GM23338 (cell line): Measurements from ENCODE around the gene NAPA. TPM values are rescaled to one million over a fixed set of nuclear protein-coding genes. Genes with fewer than 3 reads are reported as not detected.

Experiments
- ATAC-seq: fragments of 200-7000 bp; cut with Tn5 transposase; 3 replicates; pipeline ENCODE4 v1.9.1; 2020
- DNase-seq: peaks from one replicate; pipeline ENCODE4 v3.0.0-alpha.2; 2015; ENCODE audit warnings: low spot score
- H2AFZ ChIP-seq: fragments of 200-600 bp; sonication (generic); 2 replicates; pipeline ENCODE4 v1.8.0; 2016; ENCODE audit warnings: antibody characterized with exemption, mild to moderate bottlenecking, moderate library complexity
- H3F3A ChIP-seq: fragments of 200-600 bp; sonication (generic); replicated peaks from 2 replicates; pipeline ENCODE4 v1.8.0; 2017; ENCODE audit warnings: antibody characterized with exemption, mixed run types, low read depth
- H3K27ac ChIP-seq: fragments of 200-600 bp; sonication (generic); 2 replicates; pipeline ENCODE4 v1.6.1; 2016; ENCODE audit warnings: low read depth
- H3K27me3 ChIP-seq: fragments of 200-600 bp; sonication (generic); 2 replicates; pipeline ENCODE4 v1.8.0; 2016; ENCODE audit warnings: mild to moderate bottlenecking, mixed run types, moderate library complexity; ENCODE audit not compliant: insufficient read depth
- H3K36me3 ChIP-seq: fragments of 200-600 bp; sonication (generic); 2 replicates; pipeline ENCODE4 v1.8.0; 2016; ENCODE audit warnings: mild to moderate bottlenecking; ENCODE audit not compliant: insufficient read depth
- H3K4me1 ChIP-seq: fragments of 200-600 bp; sonication (generic); 2 replicates; pipeline ENCODE4 v1.8.0; 2016; ENCODE audit warnings: mild to moderate bottlenecking, moderate library complexity; ENCODE audit not compliant: insufficient read depth
- H3K4me2 ChIP-seq: fragments of 200-600 bp; sonication (generic); 2 replicates; pipeline ENCODE4 v1.7.1; 2017; ENCODE audit warnings: mixed run types
- H3K4me3 ChIP-seq: fragments of 200-600 bp; sonication (generic); 2 replicates; pipeline ENCODE4 v1.6.1; 2016; ENCODE audit warnings: mixed run types
- H3K79me2 ChIP-seq: fragments of 200-600 bp; sonication (generic); replicated peaks from 2 replicates; pipeline ENCODE4 v1.8.0; 2017; ENCODE audit warnings: mild to moderate bottlenecking; ENCODE audit not compliant: insufficient read depth
- H3K9me2 ChIP-seq: fragments of 200-600 bp; sonication (generic); 2 replicates; pipeline ENCODE4 v1.8.0; 2017; ENCODE audit not compliant: insufficient read depth
- H4K20me1 ChIP-seq: fragments of 200-600 bp; sonication (generic); replicated peaks from 2 replicates; pipeline ENCODE4 v1.8.0; 2017; ENCODE audit warnings: mild to moderate bottlenecking; ENCODE audit not compliant: insufficient read depth
- H3K27ac Mint-ChIP-seq: 2 replicates; pipeline ENCODE4 v1.8.0; 2020; ENCODE audit warnings: inconsistent platforms, mild to moderate bottlenecking, moderate library complexity, mixed read lengths
- H3K27me3 Mint-ChIP-seq: 3 replicates; pipeline ENCODE4 v1.8.0; 2022; ENCODE audit warnings: low read depth, mild to moderate bottlenecking, moderate library complexity, mixed read lengths, inconsistent platforms; ENCODE audit not compliant: insufficient read depth, poor library complexity
- H3K36me3 Mint-ChIP-seq: 3 replicates; pipeline ENCODE4 v1.8.0; 2021; ENCODE audit warnings: low read depth, mild to moderate bottlenecking, inconsistent platforms, moderate library complexity, mixed read lengths
- H3K4me1 Mint-ChIP-seq: 3 replicates; pipeline ENCODE4 v1.8.0; 2020; ENCODE audit warnings: mild to moderate bottlenecking, inconsistent platforms, mixed read lengths
- H3K4me3 Mint-ChIP-seq: 3 replicates; pipeline ENCODE4 v1.8.0; 2021; ENCODE audit warnings: moderate library complexity, mild to moderate bottlenecking, inconsistent platforms, mixed read lengths
- H3K9me3 Mint-ChIP-seq: 3 replicates; pipeline ENCODE4 v1.8.0; 2020; ENCODE audit warnings: moderate library complexity, mild to moderate bottlenecking, inconsistent platforms, mixed read lengths
- CREB1 ChIP-seq: fragments of 250-450 bp; sonication (Bioruptor Pico); IDR thresholded peaks from 2 replicates; pipeline ENCODE4 v1.5.0; 2020; ENCODE audit warnings: low read depth, mild to moderate bottlenecking, moderate library complexity
- EZH2 ChIP-seq: fragments of 200-600 bp; sonication (generic); IDR thresholded peaks from one replicate; pipeline ENCODE4 v1.8.0; 2017; ENCODE audit warnings: antibody characterized with exemption, mild to moderate bottlenecking, low read depth; ENCODE audit not compliant: unreplicated experiment
- EZH2phosphoT487 ChIP-seq: fragments of 200-600 bp; sonication (generic); IDR thresholded peaks from one replicate; pipeline ENCODE4 v1.8.1; 2018; ENCODE audit warnings: antibody characterized with exemption; ENCODE audit not compliant: unreplicated experiment
- NANOG ChIP-seq: IDR thresholded peaks from 2 replicates; pipeline ENCODE4 v1.6.1; 2016; ENCODE audit warnings: antibody characterized with exemption, borderline replicate concordance
- STAT1 ChIP-seq: IDR thresholded peaks from one replicate; pipeline ENCODE4 v1.6.1; 2016; ENCODE audit warnings: antibody characterized with exemption; ENCODE audit not compliant: unreplicated experiment
- ZNF114 ChIP-seq: fragments of 250-450 bp; sonication (Bioruptor Pico); IDR thresholded peaks from 2 replicates; pipeline ENCODE4 v1.5.0; 2020; ENCODE audit warnings: mild to moderate bottlenecking, moderate library complexity
- polyA plus RNA-seq: library from polyadenylated mRNA; unstranded; fragments of >200 nt; fragmentation: Nextera tagmentation; extraction: Ambion mirVana; gene quantifications from 2 replicates; pipeline ENCODE4 v1.2.1, GENCODE V29; 2016
- total RNA-seq: library from RNA; depleted of rRNA; stranded (reverse); fragments of >200 nt; shearing (Covaris generic); gene quantifications from 2 replicates; pipeline ENCODE4 v1.2.3, GENCODE V29; 2014
- TF ChIP-seq, protein P1 (sequence below): IDR thresholded peaks from 2 replicates; pipeline ENCODE4 v1.6.1; 2016; ENCODE audit warnings: antibody characterized with exemption
- TF ChIP-seq, protein P2 (sequence below): IDR thresholded peaks from one replicate; pipeline ENCODE4 v1.6.1; 2018; ENCODE audit warnings: antibody characterized with exemption; ENCODE audit not compliant: unreplicated experiment
- TF ChIP-seq, protein P3 (sequence below): fragments of 250-450 bp; sonication (Bioruptor Pico); IDR thresholded peaks from 2 replicates; pipeline ENCODE4 v1.5.0; 2020; ENCODE audit warnings: mild to moderate bottlenecking, moderate library complexity
- TF ChIP-seq, protein P4 (sequence below), 2 experiments: fragments of 200-600 bp in 1 of 2; sonication (generic) in 1 of 2; conservative IDR thresholded peaks; 2 replicates each; pipeline versions ENCODE4 v1.5.1 to v1.6.1; 2016 to 2017; ENCODE audit warnings: antibody characterized with exemption in 2 of 2, low read depth in 2 of 2, mild to moderate bottlenecking in 2 of 2, moderate library complexity in 1 of 2

The NAPA gene
- total and polyA plus RNA-seq, 2 experiments from 2014 or later = 52.0 to 72.1 TPM

DNA sequence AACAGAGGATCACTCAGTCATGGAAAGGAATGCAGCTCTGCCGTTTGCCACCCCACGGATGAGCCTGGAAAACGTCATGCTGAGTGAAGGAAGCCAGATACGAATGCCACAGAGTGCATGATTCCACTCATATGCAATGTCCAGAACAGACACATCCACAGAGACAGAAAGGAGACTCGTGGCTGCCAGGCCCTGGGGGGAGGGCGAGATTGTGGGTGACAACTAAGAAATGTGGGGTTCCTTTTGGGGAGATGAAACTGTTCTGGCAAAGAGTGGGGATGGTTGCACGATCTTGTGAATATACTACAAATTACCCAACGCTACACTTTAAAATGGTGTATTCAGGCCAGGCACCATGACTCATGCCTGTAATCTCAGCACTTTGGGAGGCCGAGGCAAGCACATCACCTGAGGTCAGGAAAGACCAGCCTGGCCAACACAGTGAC, 27.2 kb upstream of the NAPA start (continued):
- TF ChIP-seq, protein P1, sequence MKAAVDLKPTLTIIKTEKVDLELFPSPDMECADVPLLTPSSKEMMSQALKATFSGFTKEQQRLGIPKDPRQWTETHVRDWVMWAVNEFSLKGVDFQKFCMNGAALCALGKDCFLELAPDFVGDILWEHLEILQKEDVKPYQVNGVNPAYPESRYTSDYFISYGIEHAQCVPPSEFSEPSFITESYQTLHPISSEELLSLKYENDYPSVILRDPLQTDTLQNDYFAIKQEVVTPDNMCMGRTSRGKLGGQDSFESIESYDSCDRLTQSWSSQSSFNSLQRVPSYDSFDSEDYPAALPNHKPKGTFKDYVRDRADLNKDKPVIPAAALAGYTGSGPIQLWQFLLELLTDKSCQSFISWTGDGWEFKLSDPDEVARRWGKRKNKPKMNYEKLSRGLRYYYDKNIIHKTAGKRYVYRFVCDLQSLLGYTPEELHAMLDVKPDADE = no peak

DNA sequence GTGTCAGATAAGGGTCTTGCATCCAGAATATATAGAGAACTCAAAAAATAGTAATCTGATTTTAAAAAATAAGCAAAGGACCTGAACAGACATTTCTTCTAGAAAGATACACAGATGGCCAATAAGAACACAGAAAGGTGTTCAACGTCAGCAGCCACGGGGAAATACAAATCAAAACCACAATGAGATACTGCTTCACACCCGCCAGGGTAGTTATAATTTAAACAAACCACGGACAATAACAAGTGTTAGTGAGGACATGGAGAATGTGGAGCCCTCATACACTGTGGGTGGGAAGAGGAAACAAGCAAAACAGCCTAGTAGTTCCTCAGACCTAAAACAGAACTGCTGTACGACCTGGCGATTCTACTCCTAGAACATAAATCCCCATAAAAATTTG, 26.7 kb upstream of the NAPA start:
- TF ChIP-seq ZNF114 (no peak), NANOG (no peak), CREB1 (CRISPR knock-in tag) (no peak), EZH2 (no peak), EZH2phosphoT487 (no peak), STAT1 (no peak)
- TF ChIP-seq, protein P2, sequence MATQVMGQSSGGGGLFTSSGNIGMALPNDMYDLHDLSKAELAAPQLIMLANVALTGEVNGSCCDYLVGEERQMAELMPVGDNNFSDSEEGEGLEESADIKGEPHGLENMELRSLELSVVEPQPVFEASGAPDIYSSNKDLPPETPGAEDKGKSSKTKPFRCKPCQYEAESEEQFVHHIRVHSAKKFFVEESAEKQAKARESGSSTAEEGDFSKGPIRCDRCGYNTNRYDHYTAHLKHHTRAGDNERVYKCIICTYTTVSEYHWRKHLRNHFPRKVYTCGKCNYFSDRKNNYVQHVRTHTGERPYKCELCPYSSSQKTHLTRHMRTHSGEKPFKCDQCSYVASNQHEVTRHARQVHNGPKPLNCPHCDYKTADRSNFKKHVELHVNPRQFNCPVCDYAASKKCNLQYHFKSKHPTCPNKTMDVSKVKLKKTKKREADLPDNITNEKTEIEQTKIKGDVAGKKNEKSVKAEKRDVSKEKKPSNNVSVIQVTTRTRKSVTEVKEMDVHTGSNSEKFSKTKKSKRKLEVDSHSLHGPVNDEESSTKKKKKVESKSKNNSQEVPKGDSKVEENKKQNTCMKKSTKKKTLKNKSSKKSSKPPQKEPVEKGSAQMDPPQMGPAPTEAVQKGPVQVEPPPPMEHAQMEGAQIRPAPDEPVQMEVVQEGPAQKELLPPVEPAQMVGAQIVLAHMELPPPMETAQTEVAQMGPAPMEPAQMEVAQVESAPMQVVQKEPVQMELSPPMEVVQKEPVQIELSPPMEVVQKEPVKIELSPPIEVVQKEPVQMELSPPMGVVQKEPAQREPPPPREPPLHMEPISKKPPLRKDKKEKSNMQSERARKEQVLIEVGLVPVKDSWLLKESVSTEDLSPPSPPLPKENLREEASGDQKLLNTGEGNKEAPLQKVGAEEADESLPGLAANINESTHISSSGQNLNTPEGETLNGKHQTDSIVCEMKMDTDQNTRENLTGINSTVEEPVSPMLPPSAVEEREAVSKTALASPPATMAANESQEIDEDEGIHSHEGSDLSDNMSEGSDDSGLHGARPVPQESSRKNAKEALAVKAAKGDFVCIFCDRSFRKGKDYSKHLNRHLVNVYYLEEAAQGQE = no peak
- TF ChIP-seq, protein P3, sequence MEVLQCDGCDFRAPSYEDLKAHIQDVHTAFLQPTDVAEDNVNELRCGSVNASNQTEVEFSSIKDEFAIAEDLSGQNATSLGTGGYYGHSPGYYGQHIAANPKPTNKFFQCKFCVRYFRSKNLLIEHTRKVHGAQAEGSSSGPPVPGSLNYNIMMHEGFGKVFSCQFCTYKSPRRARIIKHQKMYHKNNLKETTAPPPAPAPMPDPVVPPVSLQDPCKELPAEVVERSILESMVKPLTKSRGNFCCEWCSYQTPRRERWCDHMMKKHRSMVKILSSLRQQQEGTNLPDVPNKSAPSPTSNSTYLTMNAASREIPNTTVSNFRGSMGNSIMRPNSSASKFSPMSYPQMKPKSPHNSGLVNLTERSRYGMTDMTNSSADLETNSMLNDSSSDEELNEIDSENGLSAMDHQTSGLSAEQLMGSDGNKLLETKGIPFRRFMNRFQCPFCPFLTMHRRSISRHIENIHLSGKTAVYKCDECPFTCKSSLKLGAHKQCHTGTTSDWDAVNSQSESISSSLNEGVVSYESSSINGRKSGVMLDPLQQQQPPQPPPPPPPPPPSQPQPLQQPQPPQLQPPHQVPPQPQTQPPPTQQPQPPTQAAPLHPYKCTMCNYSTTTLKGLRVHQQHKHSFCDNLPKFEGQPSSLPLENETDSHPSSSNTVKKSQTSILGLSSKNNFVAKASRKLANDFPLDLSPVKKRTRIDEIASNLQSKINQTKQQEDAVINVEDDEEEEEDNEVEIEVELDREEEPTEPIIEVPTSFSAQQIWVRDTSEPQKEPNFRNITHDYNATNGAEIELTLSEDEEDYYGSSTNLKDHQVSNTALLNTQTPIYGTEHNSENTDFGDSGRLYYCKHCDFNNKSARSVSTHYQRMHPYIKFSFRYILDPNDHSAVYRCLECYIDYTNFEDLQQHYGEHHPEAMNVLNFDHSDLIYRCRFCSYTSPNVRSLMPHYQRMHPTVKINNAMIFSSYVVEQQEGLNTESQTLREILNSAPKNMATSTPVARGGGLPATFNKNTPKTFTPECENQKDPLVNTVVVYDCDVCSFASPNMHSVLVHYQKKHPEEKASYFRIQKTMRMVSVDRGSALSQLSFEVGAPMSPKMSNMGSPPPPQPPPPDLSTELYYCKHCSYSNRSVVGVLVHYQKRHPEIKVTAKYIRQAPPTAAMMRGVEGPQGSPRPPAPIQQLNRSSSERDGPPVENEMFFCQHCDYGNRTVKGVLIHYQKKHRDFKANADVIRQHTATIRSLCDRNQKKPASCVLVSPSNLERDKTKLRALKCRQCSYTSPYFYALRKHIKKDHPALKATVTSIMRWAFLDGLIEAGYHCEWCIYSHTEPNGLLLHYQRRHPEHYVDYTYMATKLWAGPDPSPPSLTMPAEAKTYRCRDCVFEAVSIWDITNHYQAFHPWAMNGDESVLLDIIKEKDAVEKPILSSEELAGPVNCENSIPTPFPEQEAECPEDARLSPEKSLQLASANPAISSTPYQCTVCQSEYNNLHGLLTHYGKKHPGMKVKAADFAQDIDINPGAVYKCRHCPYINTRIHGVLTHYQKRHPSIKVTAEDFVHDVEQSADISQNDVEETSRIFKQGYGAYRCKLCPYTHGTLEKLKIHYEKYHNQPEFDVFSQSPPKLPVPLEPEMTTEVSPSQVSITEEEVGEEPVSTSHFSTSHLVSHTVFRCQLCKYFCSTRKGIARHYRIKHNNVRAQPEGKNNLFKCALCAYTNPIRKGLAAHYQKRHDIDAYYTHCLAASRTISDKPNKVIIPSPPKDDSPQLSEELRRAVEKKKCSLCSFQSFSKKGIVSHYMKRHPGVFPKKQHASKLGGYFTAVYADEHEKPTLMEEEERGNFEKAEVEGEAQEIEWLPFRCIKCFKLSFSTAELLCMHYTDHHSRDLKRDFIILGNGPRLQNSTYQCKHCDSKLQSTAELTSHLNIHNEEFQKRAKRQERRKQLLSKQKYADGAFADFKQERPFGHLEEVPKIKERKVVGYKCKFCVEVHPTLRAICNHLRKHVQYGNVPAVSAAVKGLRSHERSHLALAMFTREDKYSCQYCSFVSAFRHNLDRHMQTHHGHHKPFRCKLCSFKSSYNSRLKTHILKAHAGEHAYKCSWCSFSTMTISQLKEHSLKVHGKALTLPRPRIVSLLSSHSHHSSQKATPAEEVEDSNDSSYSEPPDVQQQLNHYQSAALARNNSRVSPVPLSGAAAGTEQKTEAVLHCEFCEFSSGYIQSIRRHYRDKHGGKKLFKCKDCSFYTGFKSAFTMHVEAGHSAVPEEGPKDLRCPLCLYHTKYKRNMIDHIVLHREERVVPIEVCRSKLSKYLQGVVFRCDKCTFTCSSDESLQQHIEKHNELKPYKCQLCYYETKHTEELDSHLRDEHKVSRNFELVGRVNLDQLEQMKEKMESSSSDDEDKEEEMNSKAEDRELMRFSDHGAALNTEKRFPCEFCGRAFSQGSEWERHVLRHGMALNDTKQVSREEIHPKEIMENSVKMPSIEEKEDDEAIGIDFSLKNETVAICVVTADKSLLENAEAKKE (CRISPR knock-in tag) = no peak
- TF ChIP-seq, protein P4, sequence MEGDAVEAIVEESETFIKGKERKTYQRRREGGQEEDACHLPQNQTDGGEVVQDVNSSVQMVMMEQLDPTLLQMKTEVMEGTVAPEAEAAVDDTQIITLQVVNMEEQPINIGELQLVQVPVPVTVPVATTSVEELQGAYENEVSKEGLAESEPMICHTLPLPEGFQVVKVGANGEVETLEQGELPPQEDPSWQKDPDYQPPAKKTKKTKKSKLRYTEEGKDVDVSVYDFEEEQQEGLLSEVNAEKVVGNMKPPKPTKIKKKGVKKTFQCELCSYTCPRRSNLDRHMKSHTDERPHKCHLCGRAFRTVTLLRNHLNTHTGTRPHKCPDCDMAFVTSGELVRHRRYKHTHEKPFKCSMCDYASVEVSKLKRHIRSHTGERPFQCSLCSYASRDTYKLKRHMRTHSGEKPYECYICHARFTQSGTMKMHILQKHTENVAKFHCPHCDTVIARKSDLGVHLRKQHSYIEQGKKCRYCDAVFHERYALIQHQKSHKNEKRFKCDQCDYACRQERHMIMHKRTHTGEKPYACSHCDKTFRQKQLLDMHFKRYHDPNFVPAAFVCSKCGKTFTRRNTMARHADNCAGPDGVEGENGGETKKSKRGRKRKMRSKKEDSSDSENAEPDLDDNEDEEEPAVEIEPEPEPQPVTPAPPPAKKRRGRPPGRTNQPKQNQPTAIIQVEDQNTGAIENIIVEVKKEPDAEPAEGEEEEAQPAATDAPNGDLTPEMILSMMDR (conservative IDR thresholded peaks at IDR 0.05; ENCODE audit: low read depth in 2 of 2) = no peak
- H3K27me3 ChIP-seq = no peaks in the 10 kb centered on the region
- Mint-ChIP-seq H3K4me3 (no peak overlapping the region), H3K9me3 (peaks cover 2% of the 10 kb centered on the region; the same call in 1 of the 3 replicates), H3K36me3 (no peaks in the 10 kb centered on the region), H3K27me3 (peaks cover 6% of the 10 kb centered on the region), H3K4me1 (peaks cover 5% of the 10 kb centered on the region; the same call in 1 of the 3 replicates), H3K27ac (no peak overlapping the region)
- no peaks in the 10 kb centered on the region for H3K9me2 ChIP-seq
- H3K79me2 ChIP-seq = no peaks in the 10 kb centered on the region
- DNase-seq (no peak), ATAC-seq (no peak)
- no peak overlapping the region for H3K4me3 ChIP-seq
- no peak overlapping the region for H3K27ac ChIP-seq
- H2AFZ ChIP-seq = no peak overlapping the region
- H4K20me1 ChIP-seq = no peaks in the 10 kb centered on the region
- no peaks in the 10 kb centered on the region; the same call in 1 of the 2 replicates for H3F3A ChIP-seq
- H3K4me1 ChIP-seq = no peaks in the 10 kb centered on the region
- no peak overlapping the region for H3K4me2 ChIP-seq
- H3K36me3 ChIP-seq = no peaks in the 10 kb centered on the region
